GM19240 (cell line): ENCODE data around the gene SPTBN2.
A peak's percentile ranks its signal among the peaks of the same experiment; 100 is the strongest.
"Not testable (repeated sequence)": the region's sequence is repeated elsewhere in the genome, so short reads cannot be mapped to it uniquely, and the experiment has no call there.

Experiments used
- DNase-seq: peaks from one replicate; pipeline ENCODE4 v3.0.0; 2011; ENCODE audit warnings: low spot score; ENCODE audit not compliant: insufficient read length

The SPTBN2 gene

DNA sequence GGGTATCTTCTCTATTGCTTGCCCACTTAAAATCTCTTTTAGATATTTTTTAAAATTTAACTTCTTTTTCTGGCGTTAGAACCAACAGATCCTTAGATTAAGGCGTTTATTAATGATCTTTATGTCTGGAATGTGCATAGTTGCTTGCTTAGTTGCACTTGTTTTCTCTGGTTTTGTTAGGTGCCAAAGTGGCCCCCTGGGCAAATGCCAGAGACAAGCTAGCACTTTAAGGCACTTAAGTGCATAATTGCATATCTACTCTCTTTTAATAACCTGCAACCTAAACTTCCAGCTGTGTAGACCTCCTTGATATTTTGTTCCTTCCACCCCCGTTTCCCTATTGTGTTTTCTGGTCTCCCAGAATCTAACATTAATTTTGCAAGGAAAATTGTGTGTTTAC is 87.2 kb downstream of the SPTBN2 start:
- no peak for DNase-seq

DNA sequence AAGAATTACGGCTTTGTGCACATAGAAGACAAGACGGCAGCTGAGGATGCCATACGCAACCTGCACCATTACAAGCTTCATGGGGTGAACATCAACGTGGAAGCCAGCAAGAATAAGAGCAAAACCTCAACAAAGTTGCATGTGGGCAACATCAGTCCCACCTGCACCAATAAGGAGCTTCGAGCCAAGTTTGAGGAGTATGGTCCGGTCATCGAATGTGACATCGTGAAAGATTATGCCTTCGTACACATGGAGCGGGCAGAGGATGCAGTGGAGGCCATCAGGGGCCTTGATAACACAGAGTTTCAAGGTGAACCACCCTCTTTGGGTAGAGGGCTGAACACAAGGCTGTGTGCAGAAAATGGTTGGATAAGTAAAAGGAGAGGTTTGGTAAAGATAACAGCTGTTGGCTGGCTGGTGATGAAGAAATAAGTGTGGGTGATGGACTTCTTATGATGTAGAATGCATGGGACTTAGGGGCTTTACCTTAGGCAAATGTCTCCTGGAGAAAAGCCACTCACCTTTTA is 89.1 kb downstream of the SPTBN2 start:
- not testable (repeated sequence) for DNase-seq

- no peak for DNase-seq
Measured at GRCh38 chr11:66639066-66639813, 89.8 kb downstream of the SPTBN2 start.

- DNase-seq = peak; percentile 96
Measured at GRCh38 chr11:66638177-66639065, 90.6 kb downstream of the SPTBN2 start, which contains the start of gene RBM4. RBM4 (plus strand) TSS chr11:66638703; CDS start chr11:66639712, 1,009 bp downstream.

- no peak for DNase-seq
Measured at GRCh38 chr11:66637557-66638176, 91.3 kb downstream of the SPTBN2 start.

DNA sequence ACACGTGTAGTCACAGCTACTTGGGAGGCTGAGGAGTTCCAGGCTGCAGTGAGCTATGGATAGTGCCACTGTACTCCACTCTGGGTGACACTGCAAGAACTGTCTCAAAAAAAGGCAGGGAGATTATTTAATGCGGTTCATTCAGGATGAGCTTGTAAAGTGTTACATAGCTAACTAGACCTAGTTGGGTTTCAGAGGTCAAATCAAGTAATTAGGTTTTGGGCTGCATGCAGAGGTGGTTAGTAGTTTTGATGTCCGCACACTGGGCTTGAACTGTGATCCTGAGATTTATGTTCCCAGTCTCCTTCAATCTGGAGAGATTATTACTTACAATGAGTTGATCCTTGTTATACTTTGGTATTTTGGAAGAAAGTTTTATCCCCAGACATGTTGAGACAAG is 92.6 kb downstream of the SPTBN2 start:
- no peak for DNase-seq
